HG02852 (cell line): Measurements from ENCODE around the gene GNB1.
"Not testable (repeated sequence)": the region's sequence is repeated elsewhere in the genome, so short reads cannot be mapped to it uniquely, and the experiment has no call there.

Experiments used
- ATAC-seq: cut with Tn5 transposase; IDR thresholded peaks from one replicate; pipeline ENCODE4 v1.9.1; 2021; ENCODE audit warnings: mild to moderate bottlenecking, moderate library complexity; ENCODE audit not compliant: unreplicated experiment

Gene GNB1

GRCh38 chr1:1861761-1862310 lies 29.1 kb downstream of the GNB1 start:
- not testable (repeated sequence) for ATAC-seq

DNA sequence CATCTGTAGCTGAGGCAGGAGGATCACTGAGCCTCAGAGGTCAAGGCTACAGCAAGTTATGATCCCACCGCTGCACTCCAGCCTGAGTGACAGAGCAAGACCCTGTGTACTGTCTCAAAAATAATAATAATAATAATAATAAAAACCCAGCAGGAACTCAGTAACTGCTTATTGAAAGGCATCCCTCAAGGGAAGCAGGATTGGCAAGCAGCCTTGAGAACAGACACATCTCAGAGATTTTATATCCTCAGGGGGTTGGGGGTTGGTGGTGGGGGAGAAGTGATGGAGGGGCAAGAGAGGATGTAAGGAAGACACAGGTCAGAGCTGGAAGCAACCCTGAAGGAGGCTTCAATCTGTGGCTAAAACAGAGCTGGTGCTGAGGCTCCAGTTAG lies 29.6 kb downstream of the GNB1 start:
- no peak for ATAC-seq

- ATAC-seq = not testable (repeated sequence)
Observed at GRCh38 chr1:1859970-1860697, 30.8 kb downstream of the GNB1 start.

DNA sequence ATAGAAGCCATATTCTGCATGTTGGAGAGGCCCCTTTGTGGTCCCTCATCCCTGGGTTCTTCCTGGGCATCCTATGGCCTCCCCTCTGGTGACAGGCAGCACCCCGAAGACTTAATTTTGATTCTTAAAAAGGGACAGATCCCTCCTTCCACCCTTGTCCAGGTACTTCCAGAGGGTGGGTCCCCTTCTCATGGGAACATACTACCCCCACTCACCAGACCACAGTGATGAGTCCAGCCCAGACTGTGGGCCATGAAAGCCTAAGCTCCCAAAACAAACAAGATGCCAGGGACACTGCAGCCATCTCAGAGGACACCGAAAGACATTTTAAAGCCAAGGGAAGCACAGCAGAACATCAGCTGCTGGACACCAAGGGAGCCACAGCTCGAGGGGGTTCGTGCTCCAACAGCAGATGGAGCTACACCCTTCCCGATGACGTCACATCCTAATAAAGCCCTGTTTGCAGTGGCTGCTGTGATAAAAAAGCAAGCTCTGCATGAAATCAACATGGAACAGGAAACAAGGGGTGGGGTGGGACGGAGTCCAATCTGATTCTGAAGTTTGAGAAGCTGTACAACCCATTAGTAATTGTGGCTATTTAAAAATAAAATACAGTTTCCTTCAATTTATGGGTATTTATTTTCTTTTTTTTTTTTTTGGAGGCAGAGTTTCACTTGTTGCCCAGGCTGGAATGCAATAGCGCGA lies 32.4 kb downstream of the GNB1 start:
- no peak for ATAC-seq

- no peak for ATAC-seq
Observed at GRCh38 chr1:1857096-1857703, 33.7 kb downstream of the GNB1 start.

GRCh38 chr1:1856161-1856560 lies 34.7 kb downstream of the GNB1 start:
- ATAC-seq = not testable (repeated sequence)

DNA sequence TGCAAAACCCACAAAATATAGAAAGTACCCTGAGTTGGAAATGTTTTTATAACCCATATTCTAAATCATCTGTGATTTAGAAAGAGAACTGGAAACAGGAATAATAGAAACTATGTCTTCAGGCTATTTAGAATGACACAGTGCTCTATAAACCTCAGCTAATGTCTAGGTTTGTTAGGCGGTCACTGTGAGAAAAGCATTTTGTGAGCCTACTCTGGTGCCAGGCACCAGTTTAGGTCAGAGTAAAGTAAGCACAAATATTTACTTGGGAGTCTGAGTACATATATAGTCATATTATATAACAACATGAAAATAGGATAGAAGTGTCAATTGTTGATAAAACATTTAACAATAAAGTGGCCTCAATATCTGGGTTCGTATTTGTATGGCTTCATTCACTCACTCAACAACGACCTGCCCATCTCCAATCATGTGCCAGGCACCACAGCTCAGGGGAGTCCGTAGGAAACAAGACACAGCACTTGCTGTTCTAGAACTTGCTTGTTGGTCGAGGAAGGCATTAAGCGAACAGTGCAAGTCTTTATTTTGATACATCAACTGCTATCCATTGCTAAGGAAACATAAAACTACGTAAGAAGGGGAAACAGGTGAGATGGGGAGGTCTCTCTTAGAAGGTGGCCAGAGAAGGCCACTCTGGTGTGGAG lies 37.2 kb downstream of the GNB1 start:
- no peak for ATAC-seq

DNA sequence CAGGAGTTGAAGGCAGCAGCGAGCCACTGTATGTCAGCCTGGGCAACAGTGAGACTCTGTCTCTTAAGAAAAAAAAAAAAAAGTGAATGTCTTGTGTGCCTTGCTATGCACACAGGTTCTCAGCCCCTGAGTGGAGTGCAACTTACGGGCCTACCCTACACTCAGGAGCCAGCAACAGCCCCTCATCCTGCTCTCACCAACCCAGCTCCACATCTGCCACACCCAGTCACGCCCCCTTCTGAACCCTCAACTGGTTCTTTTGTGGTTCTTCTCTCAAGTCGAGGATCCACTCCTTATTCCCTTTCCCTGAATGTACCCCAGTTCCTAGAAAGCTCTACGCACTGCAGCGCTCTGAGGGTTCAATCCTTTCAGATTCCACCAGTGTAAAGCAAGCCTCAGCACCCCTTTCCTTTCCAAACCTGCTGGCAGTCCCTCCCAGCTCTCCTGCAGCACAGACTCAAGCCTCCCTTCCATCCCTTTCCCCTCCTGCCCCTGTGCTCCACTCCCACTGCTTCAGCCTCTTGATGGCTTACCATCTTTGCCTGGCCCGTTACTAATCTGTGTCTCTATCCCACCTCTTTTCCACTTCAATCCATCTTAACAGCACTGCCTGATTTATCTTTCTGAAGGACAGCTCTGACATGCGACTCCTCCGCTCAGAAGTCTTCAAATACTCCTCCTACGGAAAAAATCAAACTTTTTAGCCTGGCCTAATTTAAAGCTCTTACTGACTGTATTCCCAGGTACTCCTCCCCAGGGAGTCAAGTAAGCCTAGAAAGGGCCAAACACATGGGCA lies 38.1 kb downstream of the GNB1 start:
- no peak for ATAC-seq

DNA sequence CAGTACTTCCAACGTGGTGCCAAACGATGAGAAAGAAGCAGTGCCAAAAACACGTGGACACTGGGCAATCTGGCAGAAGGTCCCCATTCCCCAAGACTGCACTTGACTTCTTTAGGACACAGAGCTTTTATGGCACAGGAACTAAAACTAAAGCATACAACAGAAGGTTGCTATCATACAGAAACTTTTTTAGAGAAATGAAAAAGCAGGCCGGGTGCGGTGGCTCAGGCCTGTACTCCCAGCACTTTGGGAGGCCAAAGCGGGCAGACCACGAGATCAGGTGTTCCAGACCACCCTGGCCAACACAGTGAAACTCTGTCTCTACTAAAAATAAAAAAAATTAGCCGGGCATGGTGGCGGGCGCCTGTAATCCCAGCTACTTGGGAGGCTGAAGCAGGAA lies 43.0 kb downstream of the GNB1 start:
- no peak for ATAC-seq

GRCh38 chr1:1847061-1847850 lies 43.6 kb downstream of the GNB1 start:
- ATAC-seq = no peak

DNA sequence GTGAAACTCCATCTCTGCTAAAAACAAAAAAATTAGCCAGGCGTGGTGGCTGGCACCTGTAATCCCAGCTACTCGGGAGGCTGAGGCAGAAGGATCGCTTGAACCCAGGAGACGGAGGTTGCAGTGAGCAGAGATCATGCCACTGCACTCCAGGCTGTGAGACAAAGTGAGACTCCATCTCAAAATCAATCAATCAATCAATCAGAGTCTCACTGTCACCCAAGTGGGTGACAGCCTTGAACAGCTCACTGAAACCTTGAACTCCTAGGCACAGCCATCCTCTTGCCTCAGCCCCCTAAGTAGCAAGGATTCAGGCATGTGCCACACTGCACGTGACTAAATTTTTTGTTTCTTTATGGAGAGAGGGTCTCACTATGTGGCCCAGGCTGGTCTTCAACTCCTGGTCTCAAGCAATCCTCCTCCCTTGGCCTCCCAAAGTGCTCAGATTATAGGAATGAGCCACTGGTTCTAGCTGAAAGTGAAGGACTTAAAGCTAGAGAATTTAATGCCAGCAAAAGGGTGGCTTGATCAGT lies 44.4 kb downstream of the GNB1 start:
- ATAC-seq = no peak

DNA sequence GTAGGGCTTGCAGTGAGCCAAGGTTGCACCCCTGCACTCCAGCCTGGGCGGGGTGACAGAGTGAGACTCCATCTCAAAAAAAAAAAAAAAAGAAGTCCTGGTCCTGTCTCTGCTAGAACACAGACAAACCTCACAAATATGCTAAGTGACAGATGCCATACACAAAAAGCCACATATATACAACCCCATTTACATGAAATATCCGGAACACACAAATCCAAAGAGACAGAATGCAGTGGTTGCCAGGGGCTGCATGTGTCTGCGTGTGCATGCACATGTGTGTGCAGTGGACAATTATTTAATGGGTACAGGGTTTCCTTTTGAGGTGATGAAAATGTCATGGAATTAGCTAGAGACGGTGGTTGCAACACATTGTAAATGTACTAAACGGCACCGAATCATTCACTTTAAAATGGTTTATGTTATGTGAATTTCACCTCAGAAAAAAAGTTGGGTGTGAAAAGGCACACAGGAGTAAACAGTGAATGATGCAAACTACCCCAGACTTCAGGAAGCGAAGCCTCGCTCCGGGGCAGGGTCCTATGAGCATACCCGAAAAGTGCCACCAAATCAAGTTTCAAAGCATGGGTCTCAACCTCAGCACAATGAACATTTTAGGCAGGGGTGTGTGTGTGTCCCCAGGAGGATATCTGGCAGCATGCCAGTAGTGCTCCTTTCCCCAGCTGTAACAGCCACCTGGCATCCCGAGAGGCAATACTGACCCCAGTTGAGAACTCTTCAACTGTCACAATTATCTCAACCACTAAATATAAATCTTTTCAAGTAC lies 48.3 kb downstream of the GNB1 start:
- ATAC-seq = no peak

- ATAC-seq = no peak
Observed at GRCh38 chr1:1841575-1841995, 49.3 kb downstream of the GNB1 start.

- ATAC-seq = no peak
Observed at GRCh38 chr1:1839311-1839965, 51.4 kb downstream of the GNB1 start.

GRCh38 chr1:1836119-1836518 lies 54.8 kb downstream of the GNB1 start:
- no peak for ATAC-seq

- no peak for ATAC-seq
Observed at GRCh38 chr1:1835546-1835945, 55.3 kb downstream of the GNB1 start.

DNA sequence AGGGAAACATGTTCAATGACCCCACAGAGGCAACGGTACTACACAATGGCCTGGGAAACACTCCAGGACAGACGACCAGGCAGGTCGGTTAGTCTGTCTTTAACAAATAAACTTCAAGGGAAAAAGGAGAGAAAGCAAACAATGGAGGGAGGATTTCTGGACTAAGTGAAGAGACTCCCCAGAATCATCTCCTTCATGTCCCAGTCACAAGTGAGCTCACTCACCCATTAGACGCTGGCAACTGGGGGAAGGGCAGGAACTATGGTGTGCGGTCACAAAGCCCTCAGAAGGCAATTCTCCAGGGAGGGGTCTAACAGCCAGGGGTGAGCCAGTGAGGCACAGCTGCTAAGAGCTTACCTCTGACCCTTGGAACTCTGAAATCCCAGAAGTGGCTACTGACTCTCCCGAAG lies 57.0 kb downstream of the GNB1 start:
- no peak for ATAC-seq

- no peak for ATAC-seq
Observed at GRCh38 chr1:1833456-1833855, 57.4 kb downstream of the GNB1 start.
